Stimulated activated effector memory CD8-positive, alpha-beta T cell treated with anti-CD3 and anti-CD28 coated beads, Interleukin-12 subunit alpha, Interleukin-12 subunit beta, amount 100 ng/mL, for 72 hours (primary cell): ENCODE measurements around the gene BRPF1.

Experiments used
- ATAC-seq: fragments of 150-1000 bp; cut with Tn5 transposase; 2 replicates; pipeline ENCODE4 v1.10.0; 2021
- DNase-seq, 2 donors: peaks; one replicate each; pipeline ENCODE4 v3.0.0; 2021 to 2022; ENCODE audit warnings: low spot score in 2 of 2
- H3K27ac Mint-ChIP-seq: one replicate; pipeline ENCODE4 v1.8.0; 2022; ENCODE audit warnings: mild to moderate bottlenecking, mixed read lengths
- H3K36me3 Mint-ChIP-seq: one replicate; pipeline ENCODE4 v1.8.0; 2022; ENCODE audit warnings: mild to moderate bottlenecking, mixed read lengths
- H3K4me1 Mint-ChIP-seq: one replicate; pipeline ENCODE4 v1.8.0; 2022; ENCODE audit warnings: mixed read lengths
- H3K4me3 Mint-ChIP-seq: one replicate; pipeline ENCODE4 v1.8.0; 2022; ENCODE audit warnings: mild to moderate bottlenecking, mixed read lengths
- H3K9me3 Mint-ChIP-seq: one replicate; pipeline ENCODE4 v1.8.0; 2022; ENCODE audit warnings: mixed read lengths

BRPF1 gene, protein sequence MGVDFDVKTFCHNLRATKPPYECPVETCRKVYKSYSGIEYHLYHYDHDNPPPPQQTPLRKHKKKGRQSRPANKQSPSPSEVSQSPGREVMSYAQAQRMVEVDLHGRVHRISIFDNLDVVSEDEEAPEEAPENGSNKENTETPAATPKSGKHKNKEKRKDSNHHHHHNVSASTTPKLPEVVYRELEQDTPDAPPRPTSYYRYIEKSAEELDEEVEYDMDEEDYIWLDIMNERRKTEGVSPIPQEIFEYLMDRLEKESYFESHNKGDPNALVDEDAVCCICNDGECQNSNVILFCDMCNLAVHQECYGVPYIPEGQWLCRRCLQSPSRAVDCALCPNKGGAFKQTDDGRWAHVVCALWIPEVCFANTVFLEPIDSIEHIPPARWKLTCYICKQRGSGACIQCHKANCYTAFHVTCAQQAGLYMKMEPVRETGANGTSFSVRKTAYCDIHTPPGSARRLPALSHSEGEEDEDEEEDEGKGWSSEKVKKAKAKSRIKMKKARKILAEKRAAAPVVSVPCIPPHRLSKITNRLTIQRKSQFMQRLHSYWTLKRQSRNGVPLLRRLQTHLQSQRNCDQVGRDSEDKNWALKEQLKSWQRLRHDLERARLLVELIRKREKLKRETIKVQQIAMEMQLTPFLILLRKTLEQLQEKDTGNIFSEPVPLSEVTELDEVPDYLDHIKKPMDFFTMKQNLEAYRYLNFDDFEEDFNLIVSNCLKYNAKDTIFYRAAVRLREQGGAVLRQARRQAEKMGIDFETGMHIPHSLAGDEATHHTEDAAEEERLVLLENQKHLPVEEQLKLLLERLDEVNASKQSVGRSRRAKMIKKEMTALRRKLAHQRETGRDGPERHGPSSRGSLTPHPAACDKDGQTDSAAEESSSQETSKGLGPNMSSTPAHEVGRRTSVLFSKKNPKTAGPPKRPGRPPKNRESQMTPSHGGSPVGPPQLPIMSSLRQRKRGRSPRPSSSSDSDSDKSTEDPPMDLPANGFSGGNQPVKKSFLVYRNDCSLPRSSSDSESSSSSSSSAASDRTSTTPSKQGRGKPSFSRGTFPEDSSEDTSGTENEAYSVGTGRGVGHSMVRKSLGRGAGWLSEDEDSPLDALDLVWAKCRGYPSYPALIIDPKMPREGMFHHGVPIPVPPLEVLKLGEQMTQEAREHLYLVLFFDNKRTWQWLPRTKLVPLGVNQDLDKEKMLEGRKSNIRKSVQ (N-terminal part only)

DNA sequence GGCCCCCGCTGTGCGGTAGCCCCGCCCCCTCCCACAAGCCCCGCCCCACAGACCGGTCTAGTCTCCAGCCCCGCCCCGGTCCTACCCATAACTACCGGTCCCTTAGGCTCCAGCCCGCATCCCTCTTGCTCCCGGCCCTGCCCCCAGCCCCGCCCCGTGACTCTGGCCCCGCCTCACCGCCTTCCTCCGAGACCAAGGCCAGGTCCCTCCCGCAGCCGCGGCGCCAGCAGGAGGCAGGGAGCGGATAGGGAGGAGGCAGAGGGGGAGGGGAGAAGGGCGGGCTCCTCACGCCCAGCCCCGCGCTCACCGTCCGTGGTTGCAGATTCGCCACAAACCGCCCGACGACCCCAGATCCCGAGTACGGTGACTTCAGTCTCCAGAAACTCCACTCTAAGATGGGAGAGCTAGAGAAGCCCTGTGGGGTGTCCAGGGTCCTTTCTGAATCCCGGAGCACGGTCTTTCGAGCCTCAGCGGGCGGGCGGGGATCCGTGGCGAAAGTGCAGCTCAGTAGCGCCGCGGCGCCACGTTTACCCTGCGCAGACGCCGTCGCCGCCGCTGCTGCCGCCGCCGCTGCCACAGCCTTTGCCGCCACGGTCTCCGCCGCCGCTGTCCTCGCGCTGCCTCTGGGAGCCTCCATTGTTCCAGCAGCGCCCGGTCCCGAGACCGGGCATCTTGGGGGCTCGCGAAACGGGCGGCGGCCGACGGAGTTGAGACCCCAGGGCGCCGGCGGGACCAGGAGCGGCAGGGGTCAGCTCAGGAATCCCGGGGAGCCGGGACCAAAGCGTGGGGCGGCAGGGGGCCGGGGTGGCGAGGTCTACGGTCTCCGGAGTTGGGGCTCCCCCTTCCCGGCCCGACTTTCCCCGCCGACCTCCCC is at the start of gene BRPF1:
TSS of gene BRPF1 (plus strand) at position 530 of the 874 bp plus-strand sequence. CDS start 2,406 bp downstream, outside the sequence.
- H3K9me3 Mint-ChIP-seq = no peaks in the 10 kb centered on the region
- ATAC-seq (peak; percentile 96), DNase-seq (peak; percentile 94 to 96)
- peak within 1 kb of the TSS; percentile 98 for H3K27ac Mint-ChIP-seq
- peaks cover 48% of the 10 kb centered on the region for H3K36me3 Mint-ChIP-seq
- H3K4me3 Mint-ChIP-seq = peak within 1 kb of the TSS; percentile 82
- H3K4me1 Mint-ChIP-seq = peaks cover 57% of the 10 kb centered on the region

DNA sequence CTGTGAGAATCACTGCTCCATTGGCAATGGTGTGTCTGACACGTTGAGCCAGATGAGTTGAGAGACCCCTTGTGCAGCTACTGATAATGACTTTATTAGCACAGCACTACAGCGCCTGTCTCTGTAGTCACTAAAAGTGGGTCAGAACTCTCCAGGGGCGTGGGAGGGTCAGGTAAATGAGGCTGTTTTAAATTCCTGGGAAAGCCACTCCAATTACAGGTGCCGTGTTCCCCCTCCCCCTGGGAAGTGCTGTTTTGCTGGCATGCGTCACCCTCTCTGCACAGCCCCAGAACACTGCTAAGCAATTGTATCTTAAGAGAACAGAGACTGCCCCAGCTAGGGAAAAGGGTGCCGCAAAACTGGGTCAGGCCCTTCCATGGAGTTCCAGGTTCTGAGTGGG is 49.4 kb upstream of the BRPF1 start:
- Mint-ChIP-seq H3K4me1 (no peaks in the 10 kb centered on the region), H3K4me3 (no peak overlapping the region), H3K9me3 (no peaks in the 10 kb centered on the region), H3K27ac (no peak overlapping the region), H3K36me3 (peaks cover 85% of the 10 kb centered on the region)
- no peak for DNase-seq
- ATAC-seq = no peak

DNA sequence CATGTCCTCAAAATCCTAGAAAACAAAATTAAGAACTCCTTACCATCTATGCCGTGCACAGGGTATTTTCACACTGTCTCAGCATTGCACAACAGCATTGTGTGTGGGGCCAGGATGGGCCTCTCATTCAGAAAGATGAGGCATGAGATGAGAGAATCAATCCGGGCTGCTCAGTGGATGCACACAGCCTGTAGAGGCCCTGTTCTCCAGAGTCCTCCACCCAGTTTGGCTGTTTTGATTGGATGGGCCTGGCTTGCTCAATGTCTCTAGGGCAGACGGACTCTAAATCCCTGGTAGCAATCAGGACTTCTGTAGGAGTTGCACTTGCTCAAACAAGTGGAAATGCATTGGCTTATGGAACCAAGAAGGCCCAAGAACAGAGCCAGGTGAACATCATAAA is 48.1 kb upstream of the BRPF1 start:
- DNase-seq (no peak), ATAC-seq (no peak)
- Mint-ChIP-seq H3K27ac (no peak overlapping the region), H3K36me3 (peaks cover 85% of the 10 kb centered on the region), H3K4me1 (no peaks in the 10 kb centered on the region), H3K4me3 (no peak overlapping the region), H3K9me3 (no peaks in the 10 kb centered on the region)

DNA sequence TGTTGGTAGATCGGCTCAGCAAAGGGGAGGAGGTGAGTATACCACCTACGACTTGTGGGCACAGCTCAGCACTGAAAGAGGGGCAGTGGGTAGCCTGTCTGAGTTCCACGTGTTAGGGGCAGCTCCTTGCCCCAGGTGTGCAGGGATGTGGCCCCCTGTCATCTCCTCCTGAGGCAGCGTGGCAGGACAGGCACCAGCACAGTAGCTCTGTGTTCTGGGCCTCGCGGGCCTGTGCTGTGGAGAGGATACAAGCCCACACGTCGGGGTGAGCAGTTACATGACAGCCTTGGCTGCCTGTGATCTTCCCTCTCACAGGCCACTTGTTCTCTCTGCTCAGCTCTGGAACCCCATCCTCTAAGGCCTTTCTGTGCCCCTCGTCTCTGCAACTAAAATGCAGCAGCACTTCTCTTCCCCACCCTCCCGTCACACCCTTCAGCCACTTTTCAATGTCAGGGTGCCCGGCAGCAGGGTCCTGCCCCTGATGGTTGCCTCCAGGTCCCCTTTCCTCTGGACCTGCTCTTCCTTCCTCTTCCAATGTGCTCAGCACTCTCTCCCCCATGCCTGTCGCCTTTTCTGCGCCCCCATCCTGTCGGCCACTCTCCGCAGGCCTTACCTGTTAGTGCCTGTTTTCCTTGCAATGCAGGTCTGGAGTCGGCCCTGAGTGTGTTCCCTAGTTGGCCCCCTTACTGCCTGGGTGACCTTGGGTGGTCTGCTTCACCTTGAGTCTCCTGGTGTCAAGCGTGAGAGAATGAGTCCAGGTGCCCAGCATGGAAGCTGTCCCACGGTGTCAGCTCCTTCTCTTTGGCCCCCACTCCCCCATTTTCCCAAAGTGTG is 46.1 kb upstream of the BRPF1 start:
- DNase-seq = no peak
- H3K27ac Mint-ChIP-seq = peak overlapping the region; percentile 8
- peaks cover 85% of the 10 kb centered on the region for H3K36me3 Mint-ChIP-seq
- H3K4me3 Mint-ChIP-seq = no peak overlapping the region
- no peaks in the 10 kb centered on the region for H3K4me1 Mint-ChIP-seq
- ATAC-seq = no peak
- H3K9me3 Mint-ChIP-seq = no peaks in the 10 kb centered on the region

DNA sequence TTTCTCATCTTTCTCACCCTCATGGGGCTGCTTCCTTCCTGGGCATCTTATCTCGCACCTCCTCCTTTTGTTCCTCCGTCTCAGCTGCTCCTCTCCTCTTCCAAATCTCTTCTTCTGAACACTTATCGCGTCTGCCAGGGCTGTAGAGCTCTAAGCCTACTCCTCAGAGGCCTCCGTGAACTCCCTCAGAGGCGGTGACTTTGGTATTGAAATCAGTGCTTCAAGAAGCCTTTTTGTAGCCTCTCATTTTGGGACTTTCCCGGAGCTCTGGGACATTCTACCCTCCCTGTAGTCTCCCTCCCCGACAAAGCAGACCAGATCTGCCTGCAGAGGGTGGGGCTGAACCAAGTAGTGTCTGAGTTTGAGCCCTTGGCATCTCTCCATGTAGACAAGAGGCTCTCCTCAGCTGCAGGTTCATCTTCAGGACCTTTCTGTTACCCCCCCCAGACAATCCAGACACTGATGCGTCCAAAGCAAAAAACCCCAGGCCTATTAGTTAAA is 45.4 kb upstream of the BRPF1 start:
- Mint-ChIP-seq H3K9me3 (no peaks in the 10 kb centered on the region), H3K36me3 (peaks cover 85% of the 10 kb centered on the region), H3K4me3 (no peak overlapping the region), H3K27ac (peak overlapping the region; percentile 8), H3K4me1 (no peaks in the 10 kb centered on the region)
- ATAC-seq (no peak), DNase-seq (no peak)

DNA sequence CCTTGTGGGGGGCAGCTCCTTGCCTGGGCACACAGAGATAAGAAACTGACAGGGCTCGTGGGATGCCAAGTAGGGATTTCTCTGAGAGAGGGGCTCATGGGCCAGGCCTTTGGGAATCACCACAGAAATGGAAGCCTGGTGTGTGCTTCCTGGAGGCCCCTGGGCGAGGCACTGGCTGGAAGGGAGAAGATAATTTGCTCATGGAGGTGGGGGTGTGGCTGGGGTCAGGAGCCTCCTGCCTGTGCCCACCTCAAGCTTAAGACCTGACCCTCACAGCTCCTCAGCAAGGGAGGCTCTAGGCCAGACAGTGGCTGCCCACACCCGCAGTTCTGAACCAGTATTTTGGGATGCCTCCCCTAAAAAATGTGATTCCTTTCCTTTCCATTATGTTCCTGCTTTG is 44.8 kb upstream of the BRPF1 start:
- no peak for DNase-seq
- Mint-ChIP-seq H3K4me1 (no peaks in the 10 kb centered on the region), H3K27ac (no peak overlapping the region), H3K9me3 (no peaks in the 10 kb centered on the region), H3K4me3 (no peak overlapping the region), H3K36me3 (peaks cover 87% of the 10 kb centered on the region)
- ATAC-seq = no peak

DNA sequence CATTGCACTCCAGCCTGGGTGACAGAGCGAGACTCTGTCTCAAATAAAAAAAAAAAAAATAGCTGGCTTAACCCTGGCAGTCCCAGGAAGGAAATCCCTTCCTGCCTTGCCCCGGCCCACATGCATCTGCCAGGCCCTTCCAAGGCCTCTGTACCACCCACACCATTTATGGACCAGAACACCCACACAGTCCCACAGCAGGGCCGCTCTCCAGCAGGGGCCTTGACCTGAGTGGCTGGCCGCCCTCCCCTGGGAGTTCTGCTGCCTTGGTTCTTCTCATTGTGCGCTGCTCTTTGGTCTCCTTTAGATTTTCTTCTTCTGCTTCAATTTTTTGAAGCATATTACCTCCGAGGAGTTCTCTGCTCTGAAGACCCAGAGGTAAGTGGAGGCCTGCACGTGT is 44.0 kb upstream of the BRPF1 start:
- no peak overlapping the region for H3K4me3 Mint-ChIP-seq
- no peak for DNase-seq
- H3K4me1 Mint-ChIP-seq = no peaks in the 10 kb centered on the region
- H3K27ac Mint-ChIP-seq = no peak overlapping the region
- ATAC-seq = no peak
- no peaks in the 10 kb centered on the region for H3K9me3 Mint-ChIP-seq
- peaks cover 92% of the 10 kb centered on the region for H3K36me3 Mint-ChIP-seq

DNA sequence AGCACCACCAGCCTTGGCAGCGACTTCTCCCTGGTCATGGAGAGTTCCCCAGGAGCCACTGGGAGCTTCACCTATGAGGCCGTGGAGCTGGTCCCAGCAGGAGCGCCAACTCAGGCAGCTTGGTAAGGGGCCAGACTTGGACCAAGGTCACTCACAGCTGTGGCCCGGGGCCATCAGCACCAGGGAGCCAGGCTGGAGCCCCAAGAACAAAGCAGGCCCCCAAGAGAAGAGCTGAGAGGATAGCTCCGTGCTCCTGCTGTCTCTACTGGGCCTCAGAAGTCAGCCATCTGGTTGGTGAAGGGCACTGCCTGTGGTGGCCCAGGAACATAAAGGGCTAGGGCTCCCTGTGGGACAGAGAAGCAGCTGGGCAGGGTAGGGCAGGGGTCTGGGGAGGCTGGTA is 42.6 kb upstream of the BRPF1 start:
- no peaks in the 10 kb centered on the region for H3K9me3 Mint-ChIP-seq
- H3K27ac Mint-ChIP-seq = no peak overlapping the region
- peaks cover 89% of the 10 kb centered on the region for H3K36me3 Mint-ChIP-seq
- H3K4me3 Mint-ChIP-seq = no peak overlapping the region
- DNase-seq (no peak), ATAC-seq (no peak)
- H3K4me1 Mint-ChIP-seq = no peaks in the 10 kb centered on the region

DNA sequence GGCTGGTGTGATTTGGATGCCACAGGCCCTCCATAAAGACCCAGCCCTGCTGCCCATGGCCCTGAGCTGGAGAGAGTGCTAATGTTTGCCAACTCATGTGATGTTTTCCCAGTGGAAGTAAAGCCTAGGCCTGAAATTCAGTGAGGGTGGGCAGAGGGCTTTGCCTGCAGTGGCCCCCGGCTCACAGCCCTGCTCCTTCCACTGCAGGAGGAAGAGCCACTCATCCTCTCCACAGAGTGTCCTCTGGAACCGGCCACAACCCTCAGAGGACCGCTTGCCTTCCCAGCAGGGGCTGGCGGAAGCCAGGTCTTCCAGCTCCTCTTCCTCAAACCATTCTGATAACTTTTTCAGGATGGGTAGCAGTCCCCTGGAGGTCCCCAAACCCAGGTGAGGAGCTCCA is 41.8 kb upstream of the BRPF1 start:
- Mint-ChIP-seq H3K4me3 (no peak overlapping the region), H3K27ac (peak overlapping the region; percentile 56), H3K36me3 (peaks cover 84% of the 10 kb centered on the region), H3K4me1 (no peaks in the 10 kb centered on the region), H3K9me3 (no peaks in the 10 kb centered on the region)
- ATAC-seq (no peak), DNase-seq (no peak)

DNA sequence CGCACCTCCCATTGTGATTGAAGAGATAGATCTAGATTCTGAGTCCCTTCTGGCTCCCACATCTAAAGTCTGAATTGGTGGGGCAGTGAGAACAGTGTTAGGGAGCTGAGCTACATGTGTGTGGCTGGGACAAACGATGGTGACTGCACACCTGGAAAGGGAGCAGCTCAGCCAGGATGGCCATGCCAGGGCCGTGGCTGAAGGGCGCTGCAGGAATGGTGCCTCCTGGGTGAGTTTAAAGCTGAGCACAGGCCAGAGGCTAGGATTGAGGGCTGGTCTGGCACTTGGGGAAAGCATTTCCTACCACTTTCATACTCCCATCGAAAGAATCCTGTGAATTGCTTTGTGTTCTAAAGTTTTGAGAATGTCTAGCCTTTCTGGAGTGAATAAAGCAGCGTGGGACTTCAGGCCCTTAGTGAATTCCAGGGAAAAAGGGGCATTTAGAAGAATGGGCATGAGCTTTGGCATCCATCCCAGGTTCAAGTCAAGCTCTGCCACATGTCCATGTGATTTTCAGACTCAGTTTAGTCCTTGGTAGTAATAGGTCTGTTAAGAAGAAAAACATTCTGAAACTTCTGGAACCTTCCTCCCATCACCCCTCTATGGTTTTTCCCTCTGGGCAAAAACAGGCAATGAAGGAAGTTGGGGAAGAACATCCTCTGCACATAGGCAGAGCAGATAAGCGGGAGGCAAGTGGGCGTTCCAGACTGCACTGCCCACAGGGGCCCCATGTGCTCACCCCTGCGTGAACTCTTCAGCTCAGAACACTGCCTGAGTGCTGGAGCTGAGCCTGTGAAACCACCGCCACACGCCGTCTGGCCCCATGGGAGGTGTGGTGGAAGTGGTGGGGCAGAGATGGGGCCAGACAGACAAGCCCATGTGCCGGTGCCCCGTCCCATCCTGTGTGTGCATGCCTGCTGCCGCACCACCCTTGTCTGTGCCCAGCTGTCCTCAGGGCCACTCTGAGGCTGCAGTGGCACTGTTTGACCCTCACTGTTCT is 40.8 kb upstream of the BRPF1 start:
- ATAC-seq (peak; percentile 39), DNase-seq (no peak)
- no peaks in the 10 kb centered on the region for H3K4me1 Mint-ChIP-seq
- no peaks in the 10 kb centered on the region for H3K9me3 Mint-ChIP-seq
- H3K27ac Mint-ChIP-seq = peak overlapping the region; percentile 56
- H3K36me3 Mint-ChIP-seq = peaks cover 81% of the 10 kb centered on the region
- no peak overlapping the region for H3K4me3 Mint-ChIP-seq

DNA sequence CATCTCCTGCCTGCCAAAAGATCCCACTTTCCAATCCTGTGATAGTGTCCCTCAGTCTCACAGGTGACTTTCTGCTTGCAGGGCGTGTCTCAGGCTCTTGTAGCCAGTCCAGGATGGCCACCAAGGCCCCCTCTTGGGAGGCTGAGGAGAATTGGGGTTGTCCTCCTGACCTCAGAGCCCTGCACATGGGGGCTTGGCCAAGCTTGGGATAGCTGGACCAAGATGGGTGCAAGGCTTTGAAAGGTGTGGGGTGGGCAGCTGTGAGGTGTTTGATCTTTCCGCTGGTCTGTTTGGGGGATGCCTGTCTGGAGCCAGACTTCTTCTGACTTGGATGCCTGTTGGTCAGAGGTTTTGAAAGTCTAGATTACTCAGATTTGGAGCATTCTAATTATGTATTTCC is 39.9 kb upstream of the BRPF1 start:
- DNase-seq = no peak
- peak; percentile 5 for ATAC-seq
- no peak overlapping the region for H3K4me3 Mint-ChIP-seq
- no peaks in the 10 kb centered on the region for H3K9me3 Mint-ChIP-seq
- peaks cover 77% of the 10 kb centered on the region for H3K36me3 Mint-ChIP-seq
- H3K4me1 Mint-ChIP-seq = no peaks in the 10 kb centered on the region
- peak overlapping the region; percentile 56 for H3K27ac Mint-ChIP-seq

DNA sequence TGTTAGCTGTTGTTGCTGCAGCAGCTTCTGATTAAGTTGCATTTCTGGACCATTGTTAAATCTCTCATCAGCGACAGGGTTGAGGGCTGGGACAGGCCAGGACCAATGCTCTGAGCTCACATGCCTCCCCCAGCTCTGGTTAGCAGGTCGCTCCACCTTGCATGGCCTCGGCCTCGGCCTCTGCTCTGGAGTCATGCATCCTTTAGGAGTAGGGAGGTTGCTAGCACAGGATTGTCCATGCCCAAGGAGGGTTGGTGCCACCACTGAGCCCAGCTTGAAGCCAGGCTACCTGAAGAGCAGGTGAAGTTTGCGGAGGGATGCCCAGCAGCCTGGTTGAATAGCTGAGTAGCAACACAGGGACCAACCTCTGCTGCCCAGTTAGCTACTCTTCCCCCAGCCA is 39.1 kb upstream of the BRPF1 start:
- ATAC-seq (no peak), DNase-seq (no peak)
- Mint-ChIP-seq H3K4me3 (no peak overlapping the region), H3K9me3 (no peaks in the 10 kb centered on the region), H3K4me1 (no peaks in the 10 kb centered on the region), H3K27ac (no peak overlapping the region), H3K36me3 (peaks cover 70% of the 10 kb centered on the region)

DNA sequence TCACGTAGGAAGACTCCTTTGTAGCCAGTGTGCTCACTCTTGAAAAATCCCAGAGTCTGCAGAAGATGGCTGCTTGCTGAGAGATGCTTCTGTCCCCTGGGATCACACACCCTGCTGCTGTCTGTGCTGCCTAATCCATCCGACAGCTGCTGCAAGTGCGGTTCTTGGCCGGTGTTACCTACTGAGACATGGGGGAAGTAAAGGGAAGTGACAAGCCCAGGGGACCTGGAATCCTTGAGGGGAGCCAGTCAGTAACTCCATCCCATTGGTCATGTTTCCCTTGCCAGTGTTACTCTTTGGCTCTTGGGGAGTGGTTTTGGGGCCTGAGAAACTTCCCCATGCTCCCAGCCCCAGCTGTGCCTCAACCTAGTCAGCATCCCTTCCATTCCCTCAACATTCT is 36.2 kb upstream of the BRPF1 start:
- no peaks in the 10 kb centered on the region for H3K4me1 Mint-ChIP-seq
- H3K4me3 Mint-ChIP-seq = no peak overlapping the region
- ATAC-seq (no peak), DNase-seq (no peak)
- no peaks in the 10 kb centered on the region for H3K9me3 Mint-ChIP-seq
- peaks cover 56% of the 10 kb centered on the region for H3K36me3 Mint-ChIP-seq
- peak overlapping the region; percentile 26 for H3K27ac Mint-ChIP-seq
